ENCODE measurements around the gene ARHGEF37.

DNA sequence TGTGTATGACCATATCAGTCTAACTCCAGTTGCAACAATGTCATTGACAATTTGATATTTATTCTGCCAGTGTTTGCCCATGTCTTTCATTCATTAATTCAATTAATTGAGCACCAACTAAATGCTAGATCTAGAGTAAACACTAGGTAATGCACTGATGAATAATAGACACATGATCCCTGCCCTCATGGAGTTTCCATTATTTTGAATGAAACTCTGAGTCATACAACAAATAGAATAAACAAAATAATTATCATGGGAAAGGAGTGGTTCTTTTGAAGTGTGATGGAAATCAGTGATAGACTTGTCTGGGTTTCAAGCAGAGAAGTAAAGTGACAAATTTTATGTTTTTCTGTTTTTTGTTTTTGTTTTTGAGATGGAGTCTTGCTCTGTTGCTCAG is 4.6 kb downstream of the ARHGEF37 start:
- TF ChIP-seq, protein P1, sequence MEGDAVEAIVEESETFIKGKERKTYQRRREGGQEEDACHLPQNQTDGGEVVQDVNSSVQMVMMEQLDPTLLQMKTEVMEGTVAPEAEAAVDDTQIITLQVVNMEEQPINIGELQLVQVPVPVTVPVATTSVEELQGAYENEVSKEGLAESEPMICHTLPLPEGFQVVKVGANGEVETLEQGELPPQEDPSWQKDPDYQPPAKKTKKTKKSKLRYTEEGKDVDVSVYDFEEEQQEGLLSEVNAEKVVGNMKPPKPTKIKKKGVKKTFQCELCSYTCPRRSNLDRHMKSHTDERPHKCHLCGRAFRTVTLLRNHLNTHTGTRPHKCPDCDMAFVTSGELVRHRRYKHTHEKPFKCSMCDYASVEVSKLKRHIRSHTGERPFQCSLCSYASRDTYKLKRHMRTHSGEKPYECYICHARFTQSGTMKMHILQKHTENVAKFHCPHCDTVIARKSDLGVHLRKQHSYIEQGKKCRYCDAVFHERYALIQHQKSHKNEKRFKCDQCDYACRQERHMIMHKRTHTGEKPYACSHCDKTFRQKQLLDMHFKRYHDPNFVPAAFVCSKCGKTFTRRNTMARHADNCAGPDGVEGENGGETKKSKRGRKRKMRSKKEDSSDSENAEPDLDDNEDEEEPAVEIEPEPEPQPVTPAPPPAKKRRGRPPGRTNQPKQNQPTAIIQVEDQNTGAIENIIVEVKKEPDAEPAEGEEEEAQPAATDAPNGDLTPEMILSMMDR (IDR thresholded peaks at IDR 0.05; ENCODE audit: low read depth, low read length, poor library complexity, severe bottlenecking): no peak
- no peak for TF ChIP-seq EZH2phosphoT487 (IDR thresholded peaks at IDR 0.05; ENCODE audit: borderline replicate concordance, low read length)
